ENCODE measurements around the gene CCDC107.
A peak's percentile ranks its signal among the peaks of the same experiment; 100 is the strongest.

The CCDC107 gene

GRCh38 chr9:35661756-35662350, 3.8 kb downstream of the CCDC107 start:
- no peak for DNase-seq

- DNase-seq, result no peak
Observed at GRCh38 chr9:35662437-35662836, 4.3 kb downstream of the CCDC107 start.

GRCh38 chr9:35664531-35665470, 6.7 kb downstream of the CCDC107 start, which contains the start of gene ARHGEF39:
ARHGEF39 (minus strand) TSS chr9:35665195; CDS start chr9:35665169, 26 bp downstream.
- DNase-seq, result peak; percentile 83 to 87

- DNase-seq, result no peak
Observed at GRCh38 chr9:35665471-35665818, 7.4 kb downstream of the CCDC107 start.

- no peak for DNase-seq
Observed at GRCh38 chr9:35666045-35666444, 8.0 kb downstream of the CCDC107 start.

GRCh38 chr9:35666549-35666948, 8.5 kb downstream of the CCDC107 start:
- no peak for DNase-seq

GRCh38 chr9:35667939-35668338, 9.8 kb downstream of the CCDC107 start:
- DNase-seq, result no peak

- no peak for DNase-seq
Observed at GRCh38 chr9:35669331-35670145, 11.4 kb downstream of the CCDC107 start.

GRCh38 chr9:35673132-35674024, 15.3 kb downstream of the CCDC107 start, which contains the start of gene CA9:
CA9 (plus strand) TSS chr9:35673928; CDS start chr9:35673960, 32 bp downstream.
- no peak for DNase-seq

- DNase-seq, result no peak
Observed at GRCh38 chr9:35674025-35674361, 15.9 kb downstream of the CCDC107 start.

GRCh38 chr9:35675204-35675603, 17.1 kb downstream of the CCDC107 start:
- no peak for DNase-seq

- DNase-seq, result peak; percentile 37 to 53
Observed at GRCh38 chr9:35675732-35676392, 17.8 kb downstream of the CCDC107 start.

- DNase-seq, result no peak
Observed at GRCh38 chr9:35679091-35679490, 21.0 kb downstream of the CCDC107 start.

- no peak for DNase-seq
Observed at GRCh38 chr9:35679766-35680330, 21.8 kb downstream of the CCDC107 start.

- DNase-seq, result no peak
Observed at GRCh38 chr9:35680331-35681105, 22.4 kb downstream of the CCDC107 start.

GRCh38 chr9:35681341-35682002, 23.4 kb downstream of the CCDC107 start:
- DNase-seq, result no peak

GRCh38 chr9:35682051-35682450, 24.0 kb downstream of the CCDC107 start:
- DNase-seq, result no peak

GRCh38 chr9:35682520-35683315, 24.6 kb downstream of the CCDC107 start:
- no peak for DNase-seq

- DNase-seq, result no peak
Observed at GRCh38 chr9:35683323-35683722, 25.2 kb downstream of the CCDC107 start.
